Stomach smooth muscle (tissue), 2 donors: ENCODE measurements around the gene PRLHR.

ENCODE experiments used
- H3K27ac ChIP-seq: one replicate; pipeline ENCODE4 v1.7.0; 2013; ENCODE audit warnings: mild to moderate bottlenecking, low read length, inconsistent platforms
- H3K27me3 ChIP-seq, 2 donors: one replicate each; pipeline ENCODE4 v1.7.0; 2013; ENCODE audit warnings: low read length in 2 of 2; ENCODE audit not compliant: insufficient read depth in 2 of 2, control insufficient read depth in 1 of 2
- H3K36me3 ChIP-seq, 2 donors: one replicate each; pipeline ENCODE4 v1.7.0; 2013; ENCODE audit warnings: low read length in 2 of 2; ENCODE audit not compliant: control insufficient read depth in 2 of 2, insufficient read depth in 2 of 2
- H3K4me1 ChIP-seq: one replicate; pipeline ENCODE4 v1.7.0; 2013; ENCODE audit warnings: low read length; ENCODE audit not compliant: control insufficient read depth, insufficient read depth
- H3K4me3 ChIP-seq, 2 donors: one replicate each; pipeline ENCODE4 v1.7.0; 2013; ENCODE audit warnings: low read length in 2 of 2
- H3K9ac ChIP-seq, 2 donors: one replicate each; pipeline ENCODE4 v1.7.0; 2013; ENCODE audit warnings: low read length in 2 of 2, mild to moderate bottlenecking in 1 of 2
- H3K9me3 ChIP-seq, 2 donors: one replicate each; pipeline ENCODE4 v1.7.0; 2013; ENCODE audit warnings: low read length in 2 of 2; ENCODE audit not compliant: control insufficient read depth in 2 of 2
- donor health status: healthy.
- donor health status: Pancreatic carcinoma.

Gene PRLHR

DNA sequence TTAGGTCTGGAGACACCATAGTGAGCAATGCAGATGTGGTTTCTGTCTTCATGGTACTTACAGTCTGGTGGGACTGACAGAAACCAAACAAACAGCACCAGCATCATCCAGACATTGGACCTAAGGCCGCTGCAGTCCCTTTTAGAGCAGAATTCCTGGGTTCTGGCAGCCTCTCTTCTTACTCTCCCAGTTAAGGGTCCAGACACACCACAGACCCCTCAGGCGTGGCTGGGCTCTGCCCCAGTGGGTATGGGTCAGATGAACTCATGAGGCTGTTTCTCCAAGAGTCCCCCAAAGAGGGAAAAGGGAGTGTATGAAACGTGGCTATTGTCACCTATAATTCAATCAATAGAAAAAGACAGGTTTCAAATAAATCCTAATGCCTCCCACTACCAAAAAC is 31.3 kb downstream of the PRLHR start:
- peaks cover 0 to 3% of the 10 kb centered on the region in 2 donors for H3K9me3 ChIP-seq
- H3K4me1 ChIP-seq = peaks cover 6% of the 10 kb centered on the region
- H3K9ac ChIP-seq = no peak overlapping the region
- no peak overlapping the region for H3K4me3 ChIP-seq
- no peak overlapping the region for H3K27ac ChIP-seq
- H3K27me3 ChIP-seq = no peaks in the 10 kb centered on the region
- H3K36me3 ChIP-seq = no peaks in the 10 kb centered on the region

DNA sequence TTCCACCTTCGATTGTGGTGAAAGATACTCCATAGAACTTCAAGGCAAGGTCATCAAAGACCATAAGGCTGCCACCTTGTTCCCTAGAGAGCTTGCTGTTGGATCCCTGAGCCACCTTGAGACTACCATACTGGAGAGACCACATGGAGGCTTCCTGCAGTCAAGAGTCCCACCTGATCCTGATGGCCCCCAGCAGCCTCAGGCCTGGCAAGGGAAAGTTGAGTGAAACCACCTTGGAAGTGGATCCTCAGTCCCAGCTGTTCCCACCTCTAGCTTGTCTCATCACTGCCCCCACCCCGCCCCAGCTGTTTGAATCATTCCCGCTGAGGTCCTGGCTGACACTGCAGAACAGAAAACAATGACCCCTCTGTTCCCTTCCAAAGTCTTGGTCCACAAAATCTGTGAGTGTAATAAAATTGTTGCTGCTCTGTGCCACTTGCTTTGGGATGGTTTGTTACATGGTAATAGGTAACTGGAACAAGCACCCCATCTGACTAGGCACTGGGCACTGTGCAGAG is 32.0 kb downstream of the PRLHR start:
- Histone ChIP-seq H3K9me3 (peaks cover 0 to 3% of the 10 kb centered on the region in 2 donors), H3K36me3 (no peaks in the 10 kb centered on the region), H3K4me1 (no peaks in the 10 kb centered on the region), H3K4me3 (no peak overlapping the region), H3K9ac (no peak overlapping the region), H3K27me3 (no peaks in the 10 kb centered on the region), H3K27ac (no peak overlapping the region)

DNA sequence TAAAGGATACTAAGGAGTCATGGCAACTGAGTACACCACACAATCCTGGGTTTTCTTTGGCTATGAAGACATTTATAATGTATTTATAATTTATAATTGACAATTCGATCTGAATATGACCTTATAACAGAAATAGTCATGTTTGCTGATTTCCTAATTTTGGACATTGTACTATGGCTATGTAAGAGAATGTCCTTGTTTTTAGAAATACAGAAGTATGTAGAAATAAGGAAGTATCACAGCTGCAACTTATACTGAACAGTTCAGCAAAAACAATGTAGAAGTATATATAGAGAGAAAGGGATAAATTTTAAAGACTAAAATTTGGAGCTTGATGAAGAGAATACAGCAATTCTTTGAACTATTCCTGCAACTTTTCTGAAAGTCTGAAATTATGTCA is 32.6 kb downstream of the PRLHR start:
- H3K4me3 ChIP-seq = no peak overlapping the region
- no peaks in the 10 kb centered on the region for H3K27me3 ChIP-seq
- H3K9ac ChIP-seq = no peak overlapping the region
- no peak overlapping the region for H3K27ac ChIP-seq
- no peaks in the 10 kb centered on the region for H3K4me1 ChIP-seq
- H3K9me3 ChIP-seq = peaks cover 0 to 3% of the 10 kb centered on the region in 2 donors
- no peaks in the 10 kb centered on the region for H3K36me3 ChIP-seq

DNA sequence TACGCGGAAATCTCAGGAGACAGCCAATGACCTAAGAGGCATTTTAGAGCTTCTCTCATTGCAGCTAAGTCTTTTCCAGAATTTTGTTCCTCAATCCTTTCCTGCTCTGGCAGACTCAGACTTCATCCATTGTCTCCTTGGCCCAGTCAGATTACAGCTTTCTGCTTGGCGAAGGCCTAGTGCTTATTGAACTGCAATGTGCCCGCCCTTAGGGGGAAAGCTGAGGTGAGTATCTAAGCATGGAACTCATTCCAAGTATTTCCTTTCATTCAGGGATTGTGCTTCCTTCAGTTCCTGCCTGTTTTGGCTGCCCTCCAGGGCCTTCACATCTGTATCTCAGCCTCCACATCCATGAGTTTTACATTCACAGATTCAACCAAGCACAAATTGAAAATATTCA is 37.5 kb downstream of the PRLHR start:
- no peaks in the 10 kb centered on the region for H3K4me1 ChIP-seq
- no peaks in the 10 kb centered on the region for H3K36me3 ChIP-seq
- H3K27me3 ChIP-seq = no peaks in the 10 kb centered on the region
- H3K9ac ChIP-seq = no peak overlapping the region
- H3K27ac ChIP-seq = no peak overlapping the region
- H3K4me3 ChIP-seq = no peak overlapping the region
- H3K9me3 ChIP-seq = peaks cover 0 to 3% of the 10 kb centered on the region in 2 donors

DNA sequence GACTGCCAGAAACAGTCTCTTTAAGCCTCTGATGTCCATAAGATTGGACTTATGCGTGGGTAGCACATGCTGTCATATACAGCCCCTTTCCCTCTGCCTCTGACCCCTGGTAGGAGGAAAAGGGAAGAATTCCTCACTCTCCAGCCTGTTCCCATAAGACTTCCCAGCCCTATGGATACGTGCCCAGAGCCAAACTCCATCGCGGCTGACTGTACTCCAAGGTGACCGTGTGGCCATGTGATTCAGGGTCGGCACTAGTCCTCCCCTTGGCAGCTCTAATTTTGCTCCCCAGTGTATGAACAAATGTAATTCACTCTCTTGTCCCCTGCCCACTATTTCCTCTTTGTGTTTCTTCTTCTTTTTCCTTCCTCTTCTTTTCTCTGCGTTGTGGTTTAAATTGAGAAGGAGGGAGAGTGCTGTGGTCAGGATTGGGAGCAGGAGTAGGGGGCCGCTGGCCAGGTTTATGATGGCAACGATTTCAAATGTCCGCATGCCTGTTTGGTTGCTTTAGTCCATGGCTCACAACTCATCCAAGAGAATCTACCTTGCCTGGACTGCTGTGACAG is 43.8 kb downstream of the PRLHR start:
- no peak overlapping the region for H3K4me3 ChIP-seq

DNA sequence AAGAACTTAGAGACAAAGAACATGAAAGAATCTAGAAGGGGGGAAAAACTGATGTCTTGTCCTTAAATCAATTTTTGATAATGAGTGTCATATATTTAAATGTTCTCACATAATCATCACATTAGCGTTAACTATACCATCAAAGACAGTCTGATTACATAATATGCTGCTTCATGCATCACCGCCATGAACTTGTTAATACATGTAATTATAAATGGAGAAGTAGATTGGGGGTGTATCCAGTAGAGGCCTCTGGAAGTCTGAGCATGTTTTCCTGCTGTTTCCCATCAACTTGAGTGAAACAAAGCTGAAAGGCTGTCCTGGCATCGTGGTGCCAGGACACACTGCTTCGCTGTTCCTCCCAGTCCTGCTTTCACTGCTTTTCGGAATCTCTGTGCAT is 48.2 kb downstream of the PRLHR start:
- no peak overlapping the region for H3K4me3 ChIP-seq
- H3K9me3 ChIP-seq = no peaks in the 10 kb centered on the region
- H3K4me1 ChIP-seq = no peaks in the 10 kb centered on the region
- no peaks in the 10 kb centered on the region for H3K36me3 ChIP-seq
- H3K27me3 ChIP-seq = peaks cover 0 to 11% of the 10 kb centered on the region in 2 donors
- no peak overlapping the region for H3K27ac ChIP-seq
- no peak overlapping the region for H3K9ac ChIP-seq

More for the DNA sequence above, 43.8 kb downstream of the PRLHR start:
- no peaks in the 10 kb centered on the region for H3K36me3 ChIP-seq
- H3K9me3 ChIP-seq = no peaks in the 10 kb centered on the region
- H3K9ac ChIP-seq = no peak overlapping the region
- no peak overlapping the region for H3K27ac ChIP-seq
- H3K4me1 ChIP-seq = no peaks in the 10 kb centered on the region
- peaks cover 0 to 3% of the 10 kb centered on the region in 2 donors for H3K27me3 ChIP-seq

DNA sequence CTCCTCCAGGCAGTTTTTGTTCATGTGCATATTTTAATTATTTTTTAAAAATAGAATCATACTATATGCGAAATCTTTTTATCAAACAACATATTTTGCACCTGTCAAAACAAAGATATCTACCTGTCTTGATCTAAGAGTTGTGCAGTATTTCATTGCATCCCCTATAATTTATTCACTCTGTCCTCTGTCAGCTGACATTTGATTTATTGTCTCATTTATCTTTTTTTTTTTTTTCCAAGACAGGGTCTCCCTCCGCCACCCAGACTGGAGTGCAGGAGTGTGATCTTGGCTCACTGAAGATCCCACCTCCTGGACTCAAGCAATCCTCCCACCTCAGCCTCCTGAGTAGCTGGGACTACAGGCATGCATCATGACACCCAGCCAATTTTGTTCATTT is 49.0 kb downstream of the PRLHR start:
- no peak overlapping the region for H3K9ac ChIP-seq
- no peaks in the 10 kb centered on the region for H3K36me3 ChIP-seq
- H3K27ac ChIP-seq = no peak overlapping the region
- no peaks in the 10 kb centered on the region for H3K4me1 ChIP-seq
- H3K4me3 ChIP-seq = no peak overlapping the region
- no peaks in the 10 kb centered on the region for H3K9me3 ChIP-seq
- peaks cover 0 to 16% of the 10 kb centered on the region in 2 donors for H3K27me3 ChIP-seq

DNA sequence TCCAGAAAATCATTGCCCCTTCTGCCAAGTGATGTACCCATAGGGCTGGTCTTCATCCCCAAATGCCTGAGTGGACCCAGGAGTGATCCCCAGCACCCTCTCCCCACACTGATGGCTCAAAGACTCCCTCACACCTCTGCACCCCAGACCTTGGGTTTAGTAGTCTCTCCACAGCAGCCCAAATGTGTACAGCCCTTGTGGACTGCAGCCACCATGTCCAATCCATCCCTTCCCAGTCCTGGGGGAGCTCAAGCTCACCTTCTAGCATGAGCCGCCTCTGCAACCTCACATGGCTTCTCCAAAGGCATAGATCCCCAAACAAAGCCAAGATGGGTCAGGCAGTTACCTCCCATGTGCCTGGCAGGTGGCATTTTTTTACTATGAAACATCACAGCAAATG is 50.1 kb downstream of the PRLHR start:
- Histone ChIP-seq H3K9ac (no peak overlapping the region), H3K27me3 (peaks cover 0 to 17% of the 10 kb centered on the region in 2 donors), H3K27ac (no peak overlapping the region), H3K9me3 (no peaks in the 10 kb centered on the region), H3K4me1 (no peaks in the 10 kb centered on the region), H3K4me3 (no peak overlapping the region), H3K36me3 (no peaks in the 10 kb centered on the region)

DNA sequence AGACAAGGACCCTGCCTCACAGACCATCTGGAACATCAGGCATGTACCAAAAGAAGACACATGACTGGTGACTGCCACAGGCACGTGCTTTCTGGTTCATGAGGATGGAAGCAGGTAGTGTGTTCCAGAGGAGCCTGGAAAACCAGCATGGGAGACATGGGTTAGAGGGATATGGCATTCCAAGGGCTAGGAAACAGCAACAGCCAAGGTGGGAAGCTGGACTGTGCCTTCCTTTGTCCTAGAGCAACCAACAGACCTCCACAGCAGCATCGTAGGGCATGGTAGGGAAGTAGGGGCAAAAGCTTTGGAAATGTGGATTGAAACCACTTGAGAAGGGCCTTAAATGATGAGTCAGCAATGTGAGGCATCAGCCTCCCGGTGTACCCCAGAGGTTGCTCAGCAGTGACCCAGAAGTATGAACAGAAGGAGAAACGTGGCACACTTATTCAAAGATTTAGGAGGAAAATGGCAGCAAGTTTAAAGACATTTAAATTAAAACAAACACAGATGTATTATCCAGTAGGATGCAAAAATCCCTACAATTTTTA is 51.0 kb downstream of the PRLHR start:
- Histone ChIP-seq H3K27me3 (peaks cover 0 to 17% of the 10 kb centered on the region in 2 donors), H3K9me3 (no peaks in the 10 kb centered on the region), H3K9ac (no peak overlapping the region), H3K27ac (no peak overlapping the region), H3K36me3 (no peaks in the 10 kb centered on the region), H3K4me3 (no peak overlapping the region), H3K4me1 (no peaks in the 10 kb centered on the region)

DNA sequence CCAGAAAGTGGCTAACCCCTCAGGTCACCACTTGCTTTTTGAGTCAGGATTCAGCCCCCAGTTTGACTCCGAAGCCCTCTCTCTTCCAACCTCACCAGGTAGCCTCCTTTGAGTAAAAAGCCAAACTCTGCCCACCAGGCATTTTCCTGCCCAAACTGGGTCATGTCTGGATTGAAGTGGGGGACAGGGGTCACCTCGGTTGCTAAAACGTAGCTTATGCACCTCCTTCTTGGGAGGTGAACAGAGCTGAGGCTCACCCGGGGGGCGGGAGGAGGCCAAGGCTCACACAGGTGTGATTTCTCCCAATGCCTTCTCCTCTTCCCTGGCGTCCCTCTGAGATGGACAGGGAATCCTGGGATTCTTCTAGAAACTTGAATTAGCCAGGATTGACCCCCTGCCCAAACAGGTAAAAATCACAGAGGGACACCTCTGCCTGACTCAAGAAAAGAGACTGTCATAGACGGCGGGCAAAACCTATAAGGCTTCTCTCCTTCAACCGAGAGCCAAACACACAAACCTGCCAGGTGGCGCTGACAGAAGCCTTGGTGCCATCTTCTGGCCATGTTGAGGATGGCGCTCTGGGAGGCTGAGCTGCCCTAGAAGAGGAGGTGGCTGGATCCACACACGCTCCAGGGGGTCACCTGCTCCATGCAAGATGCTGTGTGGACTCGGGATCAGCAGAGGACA is 51.6 kb downstream of the PRLHR start:
- Histone ChIP-seq H3K9me3 (no peaks in the 10 kb centered on the region), H3K9ac (no peak overlapping the region), H3K27ac (no peak overlapping the region), H3K4me1 (no peaks in the 10 kb centered on the region), H3K4me3 (no peak overlapping the region), H3K36me3 (no peaks in the 10 kb centered on the region), H3K27me3 (peaks cover 0 to 17% of the 10 kb centered on the region in 2 donors)

DNA sequence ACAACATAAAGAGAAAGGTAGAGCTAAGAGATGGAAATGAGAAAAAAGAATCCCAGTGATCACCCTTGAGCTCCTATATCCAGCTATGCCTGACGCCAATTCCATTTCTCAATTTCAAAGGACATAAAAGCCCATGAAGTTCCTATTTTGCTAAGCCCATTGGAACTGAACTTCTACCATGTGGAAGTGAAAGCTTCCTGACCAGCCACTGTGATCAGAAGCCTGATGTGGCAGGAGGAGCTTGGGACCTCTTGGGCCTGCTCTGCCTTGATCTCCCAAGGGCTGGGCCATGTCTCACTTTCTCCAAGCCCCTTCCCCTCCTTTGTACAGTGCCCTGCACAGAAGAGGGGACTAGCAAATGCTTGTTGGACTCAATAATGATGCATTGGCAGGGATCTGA is 52.7 kb downstream of the PRLHR start:
- H3K4me1 ChIP-seq = no peaks in the 10 kb centered on the region
- no peak overlapping the region for H3K27ac ChIP-seq
- H3K9ac ChIP-seq = no peak overlapping the region
- H3K9me3 ChIP-seq = no peaks in the 10 kb centered on the region
- H3K36me3 ChIP-seq = no peaks in the 10 kb centered on the region
- H3K4me3 ChIP-seq = no peak overlapping the region
- peaks cover 0 to 17% of the 10 kb centered on the region in 2 donors for H3K27me3 ChIP-seq
